Heart left ventricle (tissue), 13 donors: ENCODE data around the gene SEZ6L.

Experiments
- POLR2A ChIP-seq, 2 donors: fragments of 450-650 bp; IDR thresholded peaks; one replicate each; pipeline ENCODE4 v1.6.1; 2017; ENCODE audit warnings: antibody characterized with exemption in 2 of 2, mild to moderate bottlenecking in 2 of 2, moderate library complexity in 2 of 2
- TF ChIP-seq, protein P1 (sequence below), 12 donors: fragments of 200-600 bp; sonication (generic) in 4 of 12; IDR thresholded peaks; one replicate each; pipeline versions ENCODE4 v1.5.0 to v1.8.0; 2018 to 2022; ENCODE audit warnings: antibody characterized with exemption in 12 of 12, mild to moderate bottlenecking in 5 of 12
- donor health status: ischemic (EF 13 %, LVEDD 7.1; RV severe dilation, severe dysfunction).
- donor health status: DM: no; HTN: yes; CAD: no.
- donor health status: DM: no; HTN: no; CAD: no.
- donor health status: ischemic (EF 25% LVEDD 6.9; RV normal size, moderate dysfunction).
- donor health status: ischemic (EF 25% LVEDD 5.7; RV mildly dilated, moderate dysfunction).
- donor health status: ischemic (EF 35%, LVEDD 5.7; RV mildly dilated, moderate dysfunction).
- donor health status: nonischemic (EF 11% LVEDD 7.7; RV severe dilation, severe dysfunction).
- donor health status: DM: yes; HTN: yes; CAD: no.
- donor health status: PGD.
- donor health status: ischemic (EF 29% LVEDD 5.4; RV normal size, mild dysfunction).
- donor health status: nonischemic (EF 23%, LVEDD 6.1; RV moderate dilation, normal function).

DNA sequence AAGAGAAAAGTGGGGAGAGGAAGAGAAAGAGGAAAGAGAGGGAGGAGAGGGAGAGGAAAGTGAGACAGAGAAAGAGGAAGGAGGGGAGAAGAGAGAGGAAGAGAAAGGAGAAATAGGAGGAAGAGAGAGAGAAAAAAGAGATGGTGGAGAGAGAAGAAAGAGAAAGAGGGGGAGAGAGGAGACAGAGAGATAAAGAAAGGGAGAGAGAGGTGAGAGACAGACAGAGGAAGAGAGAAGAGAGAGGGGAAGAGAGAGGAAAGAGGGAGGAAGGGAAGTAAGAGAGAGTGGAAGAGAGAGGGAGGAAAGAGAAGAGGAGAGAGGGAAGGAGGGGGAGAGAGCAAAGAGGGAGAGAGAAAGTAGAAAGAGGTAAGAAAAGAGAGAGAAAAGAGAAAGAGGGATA lies 9.4 kb upstream of the SEZ6L start:
- TF ChIP-seq, protein P1, sequence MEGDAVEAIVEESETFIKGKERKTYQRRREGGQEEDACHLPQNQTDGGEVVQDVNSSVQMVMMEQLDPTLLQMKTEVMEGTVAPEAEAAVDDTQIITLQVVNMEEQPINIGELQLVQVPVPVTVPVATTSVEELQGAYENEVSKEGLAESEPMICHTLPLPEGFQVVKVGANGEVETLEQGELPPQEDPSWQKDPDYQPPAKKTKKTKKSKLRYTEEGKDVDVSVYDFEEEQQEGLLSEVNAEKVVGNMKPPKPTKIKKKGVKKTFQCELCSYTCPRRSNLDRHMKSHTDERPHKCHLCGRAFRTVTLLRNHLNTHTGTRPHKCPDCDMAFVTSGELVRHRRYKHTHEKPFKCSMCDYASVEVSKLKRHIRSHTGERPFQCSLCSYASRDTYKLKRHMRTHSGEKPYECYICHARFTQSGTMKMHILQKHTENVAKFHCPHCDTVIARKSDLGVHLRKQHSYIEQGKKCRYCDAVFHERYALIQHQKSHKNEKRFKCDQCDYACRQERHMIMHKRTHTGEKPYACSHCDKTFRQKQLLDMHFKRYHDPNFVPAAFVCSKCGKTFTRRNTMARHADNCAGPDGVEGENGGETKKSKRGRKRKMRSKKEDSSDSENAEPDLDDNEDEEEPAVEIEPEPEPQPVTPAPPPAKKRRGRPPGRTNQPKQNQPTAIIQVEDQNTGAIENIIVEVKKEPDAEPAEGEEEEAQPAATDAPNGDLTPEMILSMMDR (IDR thresholded peaks at IDR 0.05): no peak
- TF ChIP-seq POLR2A (IDR thresholded peaks at IDR 0.05): no peak
